ENCODE measurements around the gene L3MBTL3. TPM values are rescaled to one million over a fixed set of nuclear protein-coding genes. Genes with fewer than 3 reads are reported as not detected.

Gene L3MBTL3
- total RNA-seq, 2 experiments from 2014 or later, result 15.4 to 25.6 TPM

DNA sequence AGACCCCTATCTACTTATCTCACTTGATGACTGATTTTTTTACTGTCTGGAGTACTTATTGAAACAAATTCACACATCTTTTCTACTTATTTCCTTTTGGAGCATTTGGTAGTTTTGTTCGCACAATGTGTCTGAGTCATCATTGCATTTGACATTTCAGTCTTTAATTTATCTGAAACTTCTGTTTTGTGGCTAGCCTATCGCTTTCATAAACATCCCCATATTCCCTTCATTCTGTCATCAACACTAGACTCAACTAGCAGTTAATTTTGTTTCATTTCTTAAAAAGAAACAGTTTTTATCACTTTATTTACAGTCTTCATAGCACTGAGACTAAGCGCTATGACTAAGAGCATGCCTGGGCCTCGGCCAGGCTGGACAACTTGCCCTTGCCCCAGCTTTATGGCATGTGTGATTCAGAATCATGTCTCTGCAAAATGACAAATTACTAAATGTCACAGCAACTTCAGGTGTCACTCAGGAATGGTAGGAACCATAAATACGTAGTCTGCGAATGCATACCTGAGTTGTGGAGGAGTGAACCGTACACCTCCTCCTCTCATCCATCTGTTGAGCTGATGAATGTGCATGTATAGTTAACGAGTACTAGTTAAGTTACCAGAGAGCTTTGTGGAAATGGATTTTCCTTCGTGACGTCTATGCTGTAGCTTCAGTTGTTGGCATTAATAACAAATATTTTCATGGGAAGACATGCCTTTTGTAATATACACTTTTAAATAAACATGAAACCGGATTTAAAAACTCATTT lies 16.2 kb downstream of the L3MBTL3 start:
- CTCF ChIA-PET, result interaction anchor here (1.1 kb wide), 1 partner anchor 248 kb away, joined by 3 read pairs; no protein-coding TSS in a partner anchor
- DNase-seq (no peak), ATAC-seq (peak; percentile 62)
- H3K4me1 Mint-ChIP-seq, result peaks cover 48% of the 10 kb centered on the region
- H3K27me3 Mint-ChIP-seq, result no peaks in the 10 kb centered on the region
- H3K27ac Mint-ChIP-seq, result peak overlapping the region; percentile 80
- H3K36me3 Mint-ChIP-seq, result peaks cover 38% of the 10 kb centered on the region
- peaks cover 2% of the 10 kb centered on the region for H3K9me3 Mint-ChIP-seq (ENCODE audit: low read depth)
- peak overlapping the region; percentile 32 for H3K4me3 Mint-ChIP-seq

GRCh38 chr6:130035211-130035610 lies 16.8 kb downstream of the L3MBTL3 start:
- Mint-ChIP-seq H3K27ac (no peak overlapping the region), H3K36me3 (peaks cover 41% of the 10 kb centered on the region), H3K27me3 (no peaks in the 10 kb centered on the region), H3K4me3 (no peak overlapping the region), H3K9me3 (ENCODE audit: low read depth) (peaks cover 2% of the 10 kb centered on the region), H3K4me1 (peaks cover 44% of the 10 kb centered on the region)
- DNase-seq, result no peak
- CTCF ChIA-PET, result interaction anchor here (1.1 kb wide), 1 partner anchor 247 kb away, joined by 3 read pairs; no protein-coding TSS in a partner anchor
- ATAC-seq, result no peak

GRCh38 chr6:130037207-130037811 lies 18.9 kb downstream of the L3MBTL3 start:
- DNase-seq, result no peak
- CTCF ChIA-PET, result interaction anchor here (0.8 to 1.7 kb wide), 3 partner anchors 8 to 146 kb away, joined by 3 to 4 read pairs (median 3); no protein-coding TSS in a partner anchor
- H3K27ac Mint-ChIP-seq, result no peak overlapping the region
- H3K4me3 Mint-ChIP-seq, result no peak overlapping the region
- no peak for ATAC-seq
- H3K4me1 Mint-ChIP-seq, result peaks cover 45% of the 10 kb centered on the region
- H3K27me3 Mint-ChIP-seq, result no peaks in the 10 kb centered on the region
- H3K9me3 Mint-ChIP-seq (ENCODE audit: low read depth), result peaks cover 2% of the 10 kb centered on the region
- H3K36me3 Mint-ChIP-seq, result peaks cover 36% of the 10 kb centered on the region

- no peak overlapping the region for H3K4me3 Mint-ChIP-seq
- H3K9me3 Mint-ChIP-seq (ENCODE audit: low read depth), result no peaks in the 10 kb centered on the region
- peaks cover 18% of the 10 kb centered on the region for H3K4me1 Mint-ChIP-seq
- CTCF ChIA-PET, result interaction anchor here (0.7 to 2.6 kb wide), 4 partner anchors 20 to 657 kb away, joined by 3 to 9 read pairs (median 3); no protein-coding TSS in a partner anchor
- DNase-seq (no peak), ATAC-seq (peak; percentile 49)
- H3K27ac Mint-ChIP-seq, result peak overlapping the region; percentile 41
- peaks cover 36% of the 10 kb centered on the region for H3K36me3 Mint-ChIP-seq
- no peaks in the 10 kb centered on the region for H3K27me3 Mint-ChIP-seq
Observed at GRCh38 chr6:130041594-130041993, 23.2 kb downstream of the L3MBTL3 start.

GRCh38 chr6:130043344-130043743 lies 25.0 kb downstream of the L3MBTL3 start:
- no peak overlapping the region for H3K4me3 Mint-ChIP-seq
- no peak for ATAC-seq
- CTCF ChIA-PET, result no interaction called here

GRCh38 chr6:130045622-130046021 lies 27.2 kb downstream of the L3MBTL3 start:
- Mint-ChIP-seq H3K27ac (no peak overlapping the region), H3K36me3 (peaks cover 32% of the 10 kb centered on the region), H3K9me3 (ENCODE audit: low read depth) (no peaks in the 10 kb centered on the region), H3K4me1 (peaks cover 13% of the 10 kb centered on the region), H3K4me3 (no peak overlapping the region), H3K27me3 (no peaks in the 10 kb centered on the region)
- ATAC-seq, result no peak
- CTCF ChIA-PET, result interaction anchor here (0.7 kb wide), 1 partner anchor 9 kb away, joined by 3 read pairs; no protein-coding TSS in a partner anchor
- no peak for DNase-seq

More at GRCh38 chr6:130043344-130043743, 25.0 kb downstream of the L3MBTL3 start:
- Mint-ChIP-seq H3K36me3 (peaks cover 34% of the 10 kb centered on the region), H3K27me3 (no peaks in the 10 kb centered on the region), H3K9me3 (ENCODE audit: low read depth) (no peaks in the 10 kb centered on the region), H3K4me1 (peaks cover 13% of the 10 kb centered on the region), H3K27ac (no peak overlapping the region)
- no peak for DNase-seq

- CTCF ChIA-PET, result interaction anchor here (1.1 to 1.4 kb wide), 4 partner anchors 18 to 796 kb away, joined by 3 to 6 read pairs (median 3); no protein-coding TSS in a partner anchor
- ATAC-seq (no peak), DNase-seq (no peak)
- Mint-ChIP-seq H3K27me3 (no peaks in the 10 kb centered on the region), H3K9me3 (ENCODE audit: low read depth) (no peaks in the 10 kb centered on the region), H3K27ac (no peak overlapping the region), H3K4me3 (no peak overlapping the region), H3K4me1 (peaks cover 7% of the 10 kb centered on the region), H3K36me3 (peaks cover 33% of the 10 kb centered on the region)
Observed at GRCh38 chr6:130046671-130047070, 28.3 kb downstream of the L3MBTL3 start.

- H3K9me3 Mint-ChIP-seq (ENCODE audit: low read depth), result no peaks in the 10 kb centered on the region
- no peak overlapping the region for H3K27ac Mint-ChIP-seq
- no peak for DNase-seq
- peaks cover 6% of the 10 kb centered on the region for H3K4me1 Mint-ChIP-seq
- no peak overlapping the region for H3K4me3 Mint-ChIP-seq
- no peak for ATAC-seq
- H3K36me3 Mint-ChIP-seq, result peaks cover 36% of the 10 kb centered on the region
- H3K27me3 Mint-ChIP-seq, result no peaks in the 10 kb centered on the region
- CTCF ChIA-PET, result interaction anchor here (1.0 to 1.4 kb wide), 5 partner anchors 18 to 796 kb away, joined by 3 to 6 read pairs (median 3); no protein-coding TSS in a partner anchor
Observed at GRCh38 chr6:130047088-130047995, 29.0 kb downstream of the L3MBTL3 start.

DNA sequence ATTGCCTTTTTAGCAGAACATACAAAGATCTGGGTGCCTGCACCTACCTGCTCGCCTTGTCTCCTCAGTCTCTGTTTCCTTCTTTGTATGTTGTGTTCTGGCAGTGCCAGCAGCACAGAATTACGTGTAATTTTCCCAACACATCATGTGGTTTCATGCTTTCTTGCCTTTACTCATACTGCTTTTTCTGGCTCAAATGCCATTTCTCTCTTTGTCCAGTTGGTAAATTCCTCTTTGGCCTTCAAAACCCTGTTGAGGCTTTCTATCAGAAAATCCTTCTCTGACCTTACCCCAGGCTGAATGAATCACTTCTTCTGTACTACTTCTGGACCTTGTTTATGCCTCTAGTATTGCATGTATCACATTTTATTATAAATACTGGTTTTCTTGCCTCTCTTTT lies 31.8 kb downstream of the L3MBTL3 start:
- no peak overlapping the region for H3K4me3 Mint-ChIP-seq
- ATAC-seq, result no peak

DNA sequence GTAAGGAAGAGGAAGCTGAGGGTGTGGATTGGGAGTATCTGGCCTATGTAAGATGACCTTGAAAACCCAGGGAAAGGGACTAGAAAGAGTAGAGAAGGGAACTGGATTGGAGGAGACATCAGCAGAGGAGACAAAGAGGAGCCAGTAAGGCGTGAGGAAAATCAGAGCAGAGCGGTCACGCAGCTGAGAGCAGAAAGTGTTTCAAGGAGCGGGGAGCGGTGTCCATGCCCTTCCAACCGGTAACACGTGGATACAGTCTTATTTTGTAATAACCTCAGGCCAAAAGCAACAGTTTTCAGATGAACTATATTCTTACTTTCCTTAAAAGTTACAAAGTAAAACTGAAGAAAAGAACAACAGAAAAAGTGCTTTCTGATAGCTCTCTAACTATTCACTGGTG lies 36.3 kb downstream of the L3MBTL3 start:
- Mint-ChIP-seq H3K9me3 (ENCODE audit: low read depth) (no peaks in the 10 kb centered on the region), H3K4me1 (peaks cover 19% of the 10 kb centered on the region), H3K4me3 (no peak overlapping the region), H3K27me3 (no peaks in the 10 kb centered on the region), H3K27ac (no peak overlapping the region), H3K36me3 (peaks cover 66% of the 10 kb centered on the region)
- DNase-seq (no peak), ATAC-seq (no peak)
- CTCF ChIA-PET, result interaction anchor here (1.2 kb wide), 1 partner anchor 168 kb away, joined by 3 read pairs; the partner anchor contains the start of gene SAMD3

More for the DNA sequence above, 31.8 kb downstream of the L3MBTL3 start:
- CTCF ChIA-PET, result no interaction called here
- Mint-ChIP-seq H3K27ac (no peak overlapping the region), H3K4me1 (peaks cover 3% of the 10 kb centered on the region), H3K27me3 (no peaks in the 10 kb centered on the region), H3K36me3 (peaks cover 40% of the 10 kb centered on the region), H3K9me3 (ENCODE audit: low read depth) (no peaks in the 10 kb centered on the region)
- DNase-seq, result no peak

- H3K4me3 Mint-ChIP-seq, result no peak overlapping the region
- DNase-seq (no peak), ATAC-seq (no peak)
- H3K36me3 Mint-ChIP-seq, result peaks cover 62% of the 10 kb centered on the region
- peaks cover 19% of the 10 kb centered on the region for H3K4me1 Mint-ChIP-seq
- no peaks in the 10 kb centered on the region for H3K27me3 Mint-ChIP-seq
- no peak overlapping the region for H3K27ac Mint-ChIP-seq
- no peaks in the 10 kb centered on the region for H3K9me3 Mint-ChIP-seq (ENCODE audit: low read depth)
- CTCF ChIA-PET, result interaction anchor here (1.2 kb wide), 1 partner anchor 168 kb away, joined by 3 read pairs; the partner anchor contains the start of gene SAMD3
Observed at GRCh38 chr6:130055271-130055670, 36.9 kb downstream of the L3MBTL3 start.

DNA sequence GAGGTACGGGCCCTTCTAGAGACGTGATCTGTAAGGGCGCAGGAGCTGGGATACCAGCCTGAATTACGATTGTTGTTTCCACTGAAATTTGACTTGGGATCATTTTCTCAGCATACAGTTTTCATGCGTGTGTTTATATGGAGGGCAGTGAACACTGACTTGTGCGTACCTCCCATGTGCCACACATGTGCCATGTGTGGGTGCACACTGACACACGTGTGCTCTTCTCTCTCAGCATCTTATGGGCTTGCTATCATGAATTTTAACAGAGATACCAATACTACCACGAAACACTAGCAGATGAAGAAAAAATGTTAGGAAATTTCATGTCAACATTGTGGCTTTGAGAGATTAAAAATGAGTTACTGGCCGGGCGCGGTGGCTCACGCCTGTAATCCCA lies 39.1 kb downstream of the L3MBTL3 start:
- no peak overlapping the region for H3K4me3 Mint-ChIP-seq
- H3K9me3 Mint-ChIP-seq (ENCODE audit: low read depth), result no peaks in the 10 kb centered on the region
- peaks cover 58% of the 10 kb centered on the region for H3K36me3 Mint-ChIP-seq
- no peaks in the 10 kb centered on the region for H3K27me3 Mint-ChIP-seq
- peak overlapping the region; percentile 82 for H3K27ac Mint-ChIP-seq
- peaks cover 21% of the 10 kb centered on the region for H3K4me1 Mint-ChIP-seq
- CTCF ChIA-PET, result no interaction called here
- ATAC-seq, result no peak
- no peak for DNase-seq

GRCh38 chr6:130063806-130064205 lies 45.4 kb downstream of the L3MBTL3 start:
- no peak overlapping the region for H3K27ac Mint-ChIP-seq
- CTCF ChIA-PET, result no interaction called here
- ATAC-seq (no peak), DNase-seq (no peak)
- peaks cover 2% of the 10 kb centered on the region for H3K4me1 Mint-ChIP-seq
- no peaks in the 10 kb centered on the region for H3K27me3 Mint-ChIP-seq
- peaks cover 33% of the 10 kb centered on the region for H3K36me3 Mint-ChIP-seq
- no peaks in the 10 kb centered on the region for H3K9me3 Mint-ChIP-seq (ENCODE audit: low read depth)
- H3K4me3 Mint-ChIP-seq, result no peak overlapping the region

All from activated CD8-positive, alpha-beta memory T cell treated with anti-CD3 and anti-CD28 coated beads, Interleukin-2, amount 10 ng/mL, durations not matched to agents 7 days and 5 days (primary cell).